GM18909 (cell line): Measurements from ENCODE around the gene TBC1D12.
A peak's percentile ranks its signal among the peaks of the same experiment; 100 is the strongest.
"Not testable (repeated sequence)": the region's sequence is repeated elsewhere in the genome, so short reads cannot be mapped to it uniquely, and the experiment has no call there.

Source experiments
- ATAC-seq: cut with Tn5 transposase; IDR thresholded peaks from one replicate; pipeline ENCODE4 v1.9.1; 2021; ENCODE audit warnings: mild to moderate bottlenecking; ENCODE audit not compliant: unreplicated experiment, poor library complexity

Gene TBC1D12

GRCh38 chr10:94402204-94402842 lies at the start of gene TBC1D12:
TSS of gene TBC1D12 (plus strand) at chr10:94402541. CDS start at chr10:94402614, 73 bp downstream.
- peak; percentile 82 for ATAC-seq

GRCh38 chr10:94353336-94353735 lies 49.0 kb upstream of the TBC1D12 start:
- ATAC-seq: no peak

GRCh38 chr10:94355841-94356240 lies 46.5 kb upstream of the TBC1D12 start:
- no peak for ATAC-seq

GRCh38 chr10:94357193-94357592 lies 45.1 kb upstream of the TBC1D12 start:
- ATAC-seq: no peak

GRCh38 chr10:94358480-94358879 lies 43.9 kb upstream of the TBC1D12 start:
- no peak for ATAC-seq

- ATAC-seq: no peak
These were observed 41.1 kb upstream of the TBC1D12 start for GRCh38 chr10:94361171-94361794.

GRCh38 chr10:94362360-94363250 lies 39.7 kb upstream of the TBC1D12 start, which contains the start of gene NOC3L:
TSS of gene NOC3L (minus strand) at chr10:94362939. CDS start at chr10:94362838, 101 bp downstream.
- ATAC-seq: peak; percentile 99

- ATAC-seq: peak; percentile 14
These were observed 39.1 kb upstream of the TBC1D12 start for GRCh38 chr10:94363251-94363565.

GRCh38 chr10:94364482-94364881 lies 37.9 kb upstream of the TBC1D12 start:
- ATAC-seq: no peak

- ATAC-seq: no peak
These were observed 36.0 kb upstream of the TBC1D12 start for GRCh38 chr10:94366382-94366781.

- ATAC-seq: no peak
These were observed 31.8 kb upstream of the TBC1D12 start for GRCh38 chr10:94370501-94370900.

- ATAC-seq: no peak
These were observed 27.0 kb upstream of the TBC1D12 start for GRCh38 chr10:94375374-94375773.

- no peak for ATAC-seq
These were observed 25.5 kb upstream of the TBC1D12 start for GRCh38 chr10:94376865-94377264.

- no peak for ATAC-seq
These were observed 18.8 kb upstream of the TBC1D12 start for GRCh38 chr10:94383530-94383929.

- not testable (repeated sequence) for ATAC-seq
These were observed 16.6 kb upstream of the TBC1D12 start for GRCh38 chr10:94385733-94386132.

- ATAC-seq: not testable (repeated sequence)
These were observed 10.2 kb upstream of the TBC1D12 start for GRCh38 chr10:94392117-94392516.

- ATAC-seq: no peak
These were observed 4.6 kb upstream of the TBC1D12 start for GRCh38 chr10:94397549-94398370.

GRCh38 chr10:94398762-94399161 lies 3.6 kb upstream of the TBC1D12 start:
- ATAC-seq: no peak

GRCh38 chr10:94402843-94403379 lies 570 bp downstream of the TBC1D12 start:
- no peak for ATAC-seq
